ENCODE data around the gene PAX1. TPM values are rescaled to one million over a fixed set of nuclear protein-coding genes. Genes with fewer than 3 reads are reported as not detected.

The PAX1 gene
- total RNA-seq, 4 donors from 2014 or later, result not detected

DNA sequence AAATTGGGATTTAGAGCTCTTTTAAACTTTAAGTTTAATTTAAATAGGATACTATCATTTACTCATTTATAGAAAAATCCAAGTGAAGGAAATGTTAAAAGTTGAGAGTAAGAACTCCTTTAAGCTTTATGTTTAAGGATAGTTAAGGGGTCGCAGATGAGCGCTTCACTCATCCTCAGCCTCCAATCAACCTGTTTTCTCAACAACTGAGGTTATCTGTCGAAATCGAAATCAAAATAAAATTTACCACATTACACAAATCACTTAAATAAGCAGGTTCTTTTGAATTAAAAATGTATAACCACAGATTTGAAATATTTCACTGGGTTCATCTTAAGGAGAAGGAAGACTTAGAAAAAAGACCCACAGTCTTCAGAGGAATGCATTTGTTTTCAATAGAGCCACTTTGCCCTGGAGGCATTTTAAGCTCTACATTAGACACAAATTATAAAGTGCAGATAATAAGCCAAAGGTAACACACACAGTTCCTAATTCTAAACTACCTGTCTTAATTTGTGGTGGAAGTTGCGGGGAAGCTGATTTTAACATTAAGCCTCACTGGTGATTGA lies 5.5 kb downstream of the PAX1 start:
- Histone ChIP-seq H3K27me3 (peaks cover 0 to 41% of the 10 kb centered on the region in 2 donors), H3K4me3 (no peak overlapping the region), H3K4me1 (peaks cover 0 to 3% of the 10 kb centered on the region in 2 donors), H3K36me3 (no peaks in the 10 kb centered on the region), H3K27ac (no peak overlapping the region), H3K9me3 (no peaks in the 10 kb centered on the region)
- no peak for DNase-seq
- intact Hi-C loops (cut with DNase I; ENCODE audit: low total_unique reads), result loop anchor here (10.0 kb wide), 1 partner anchor 404 kb away; no protein-coding TSS in a partner anchor
- TF ChIP-seq, protein P1, sequence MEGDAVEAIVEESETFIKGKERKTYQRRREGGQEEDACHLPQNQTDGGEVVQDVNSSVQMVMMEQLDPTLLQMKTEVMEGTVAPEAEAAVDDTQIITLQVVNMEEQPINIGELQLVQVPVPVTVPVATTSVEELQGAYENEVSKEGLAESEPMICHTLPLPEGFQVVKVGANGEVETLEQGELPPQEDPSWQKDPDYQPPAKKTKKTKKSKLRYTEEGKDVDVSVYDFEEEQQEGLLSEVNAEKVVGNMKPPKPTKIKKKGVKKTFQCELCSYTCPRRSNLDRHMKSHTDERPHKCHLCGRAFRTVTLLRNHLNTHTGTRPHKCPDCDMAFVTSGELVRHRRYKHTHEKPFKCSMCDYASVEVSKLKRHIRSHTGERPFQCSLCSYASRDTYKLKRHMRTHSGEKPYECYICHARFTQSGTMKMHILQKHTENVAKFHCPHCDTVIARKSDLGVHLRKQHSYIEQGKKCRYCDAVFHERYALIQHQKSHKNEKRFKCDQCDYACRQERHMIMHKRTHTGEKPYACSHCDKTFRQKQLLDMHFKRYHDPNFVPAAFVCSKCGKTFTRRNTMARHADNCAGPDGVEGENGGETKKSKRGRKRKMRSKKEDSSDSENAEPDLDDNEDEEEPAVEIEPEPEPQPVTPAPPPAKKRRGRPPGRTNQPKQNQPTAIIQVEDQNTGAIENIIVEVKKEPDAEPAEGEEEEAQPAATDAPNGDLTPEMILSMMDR (IDR thresholded peaks at IDR 0.05), result no peak
- TF ChIP-seq POLR2A (IDR thresholded peaks at IDR 0.05), result no peak

DNA sequence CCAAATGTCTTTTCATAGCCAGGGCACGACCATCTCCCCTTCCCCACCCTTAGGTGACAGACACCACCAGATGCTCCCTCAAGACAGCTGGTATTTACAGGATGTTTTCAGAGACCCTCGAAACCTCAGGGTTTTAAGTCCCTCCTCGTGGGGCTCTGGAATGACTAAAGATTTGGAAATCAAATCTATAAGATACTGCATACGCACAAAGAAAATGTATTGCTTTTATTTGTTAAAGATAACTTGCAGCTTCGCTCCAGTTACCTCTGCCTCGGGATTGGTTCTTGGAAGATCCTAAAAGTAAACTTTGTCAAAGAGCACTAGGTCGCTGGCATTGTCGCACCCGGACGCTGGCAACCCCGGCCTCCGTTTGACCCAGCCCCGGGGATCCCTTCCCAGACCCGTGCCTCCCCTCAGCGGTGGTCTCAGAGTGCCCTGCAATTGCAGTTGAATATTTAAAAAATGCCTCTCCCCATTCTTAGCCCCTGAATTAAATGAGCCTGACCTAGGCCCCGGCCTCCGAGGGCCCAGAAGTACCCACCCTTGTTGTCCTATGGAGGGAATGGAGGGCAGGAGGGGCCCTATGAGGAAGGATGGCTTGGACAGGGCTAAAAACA lies 7.1 kb downstream of the PAX1 start:
- Histone ChIP-seq H3K4me1 (peaks cover 0 to 3% of the 10 kb centered on the region in 2 donors), H3K27me3 (peaks cover 0 to 38% of the 10 kb centered on the region in 2 donors), H3K4me3 (no peak overlapping the region), H3K9me3 (no peaks in the 10 kb centered on the region), H3K36me3 (no peaks in the 10 kb centered on the region), H3K27ac (no peak overlapping the region)
- no peak for DNase-seq
- TF ChIP-seq, protein P1 (IDR thresholded peaks at IDR 0.05), result no peak
- no peak for TF ChIP-seq POLR2A (IDR thresholded peaks at IDR 0.05)
- intact Hi-C loops (cut with DNase I; ENCODE audit: low total_unique reads), result loop anchor here (10.0 kb wide), 1 partner anchor 402 kb away; no protein-coding TSS in a partner anchor

DNA sequence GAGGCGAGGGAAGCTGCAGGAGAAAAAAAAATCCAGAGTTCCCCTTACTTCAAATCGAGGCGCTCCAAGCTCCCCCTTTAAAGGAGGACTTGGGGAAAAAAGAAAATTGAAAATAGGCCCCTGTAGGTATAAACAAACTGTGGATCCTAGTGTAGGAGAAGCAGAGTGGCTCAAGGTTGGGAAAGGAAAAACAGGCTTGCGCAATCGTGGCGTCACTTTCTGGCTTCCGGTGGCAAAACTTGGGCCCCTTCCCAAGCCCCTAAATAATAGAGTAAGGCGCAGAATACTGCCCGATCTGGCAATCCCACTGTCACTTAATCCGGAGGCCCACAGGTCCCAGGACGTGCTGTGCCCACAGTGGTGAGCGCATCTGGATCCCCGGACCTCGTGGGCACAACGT lies 8.0 kb downstream of the PAX1 start:
- no peak for DNase-seq
- no peak for TF ChIP-seq POLR2A (IDR thresholded peaks at IDR 0.05)
- TF ChIP-seq, protein P1 (IDR thresholded peaks at IDR 0.05), result no peak
- no peak overlapping the region for H3K27ac ChIP-seq
- H3K9me3 ChIP-seq, result no peaks in the 10 kb centered on the region
- H3K4me1 ChIP-seq, result peaks cover 0 to 3% of the 10 kb centered on the region in 2 donors
- H3K4me3 ChIP-seq, result no peak overlapping the region
- intact Hi-C loops (cut with DNase I; ENCODE audit: low total_unique reads), result loop anchor here (10.0 kb wide), 1 partner anchor 401 kb away; no protein-coding TSS in a partner anchor
- H3K36me3 ChIP-seq, result no peaks in the 10 kb centered on the region
- H3K27me3 ChIP-seq, result peaks cover 0 to 35% of the 10 kb centered on the region in 2 donors

DNA sequence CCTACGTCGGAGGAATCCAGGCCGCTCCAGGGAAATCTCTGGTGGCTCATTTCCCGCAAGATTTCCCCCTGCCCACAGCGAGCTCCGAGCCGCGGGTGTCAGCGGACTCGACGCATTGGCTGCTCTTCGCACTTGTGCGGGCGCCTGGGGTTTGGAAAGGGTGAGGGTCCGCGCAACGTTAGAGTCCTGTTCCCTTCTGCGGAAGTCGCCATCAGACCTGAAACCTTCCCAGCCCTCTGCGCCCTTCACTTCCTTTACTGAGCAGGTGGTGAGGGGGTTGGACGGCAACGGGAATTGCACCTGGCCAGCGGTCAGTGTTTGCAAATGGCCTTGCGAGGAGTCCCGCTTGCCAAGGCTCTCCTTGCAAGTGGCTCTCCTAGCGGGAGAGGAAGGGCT lies 8.4 kb downstream of the PAX1 start:
- Histone ChIP-seq H3K27me3 (peaks cover 0 to 34% of the 10 kb centered on the region in 2 donors), H3K27ac (no peak overlapping the region), H3K9me3 (no peaks in the 10 kb centered on the region), H3K4me3 (no peak overlapping the region), H3K4me1 (peaks cover 0 to 3% of the 10 kb centered on the region in 2 donors), H3K36me3 (no peaks in the 10 kb centered on the region)
- TF ChIP-seq POLR2A (IDR thresholded peaks at IDR 0.05), result no peak
- TF ChIP-seq, protein P1 (IDR thresholded peaks at IDR 0.05), result no peak
- DNase-seq, result no peak
- intact Hi-C loops (cut with DNase I; ENCODE audit: low total_unique reads), result loop anchor here (10.0 kb wide), 1 partner anchor 401 kb away; no protein-coding TSS in a partner anchor

Measured in uterus (tissue), 4 donors.